Thyroid gland (tissue), 4 donors: ENCODE data around the gene LIPN. TPM values are rescaled to one million over a fixed set of nuclear protein-coding genes. Genes with fewer than 3 reads are reported as not detected.

Experiments
- DNase-seq, 2 donors: peaks; one replicate each; pipeline ENCODE4 v3.0.0-alpha.2; 2019
- H3K27ac ChIP-seq, 3 donors: fragments of 200-600 bp; sonication (generic); 1 replicate in 2 of 3; 2 replicates in 1 of 3; pipeline ENCODE4 v1.5.1; 2016 to 2019; ENCODE audit warnings: mild to moderate bottlenecking in 1 of 3, moderate library complexity in 1 of 3
- H3K27me3 ChIP-seq: fragments of 200-600 bp; sonication (generic); one replicate; pipeline ENCODE4 v1.5.1; 2019
- H3K36me3 ChIP-seq, 2 donors: fragments of 200-600 bp; sonication (generic); one replicate each; pipeline ENCODE4 v1.5.1; 2016 to 2019
- H3K4me1 ChIP-seq, 2 donors: fragments of 200-600 bp; sonication (generic); one replicate each; pipeline ENCODE4 v1.5.1; 2017 to 2019
- H3K4me3 ChIP-seq, 3 donors: fragments of 200-600 bp; sonication (generic); replicated peaks in 1 of 3; 1 replicate in 2 of 3; 2 replicates in 1 of 3; pipeline ENCODE4 v1.5.1; 2016; ENCODE audit warnings: mild to moderate bottlenecking in 1 of 3
- H3K9me3 ChIP-seq: fragments of 200-600 bp; sonication (generic); one replicate; pipeline ENCODE4 v1.5.1; 2017
- CTCF ChIP-seq, 6 experiments: fragments of 200-600 bp in 3 of 6; fragments of 450-650 bp in 3 of 6; sonication (generic) in 3 of 6; IDR thresholded peaks; one replicate each; pipeline ENCODE4 v1.5.1; 2016 to 2019; ENCODE audit warnings: antibody characterized with exemption in 6 of 6, mild to moderate bottlenecking in 2 of 6, inconsistent platforms in 1 of 6, moderate library complexity in 1 of 6
- POLR2A ChIP-seq, 2 donors: fragments of 450-650 bp; IDR thresholded peaks; one replicate each; pipeline ENCODE4 v1.6.1; 2017; ENCODE audit warnings: antibody characterized with exemption in 2 of 2, mild to moderate bottlenecking in 2 of 2, moderate library complexity in 1 of 2
- WGBS, 2 donors: methylation state at CpG; one replicate each; pipeline ENCODE4 v1.1.5; 2017; 5-methylcytosine and 5-hydroxymethylcytosine counted together
- intact Hi-C: fragments of 100-400 bp; cut with DNase I; formaldehyde crosslinking; loops from one replicate; pipeline ENCODE4 v1.15.1; 2023
- total RNA-seq, 4 donors: library from RNA; depleted of rRNA; stranded (reverse); fragments of >200 nt; gene quantifications; one replicate each; pipeline ENCODE4 v1.2.3, GENCODE V29; 2016

Gene LIPN
- total RNA-seq, 4 donors from 2014 or later, result not detected

GRCh38 chr10:88742448-88742847, 17.4 kb upstream of the LIPN start:
- H3K27ac ChIP-seq, result no peak overlapping the region
- no peaks in the 10 kb centered on the region for H3K9me3 ChIP-seq

GRCh38 chr10:88744002-88744401, 15.8 kb upstream of the LIPN start:
- intact Hi-C loops, result no loop called here
- WGBS, 2 donors, result 59 to 70% methylated on average over 5 of the region's 5 CpGs
- DNase-seq, result no peak
- Histone ChIP-seq H3K4me3 (no peak overlapping the region), H3K27ac (no peak overlapping the region), H3K36me3 (no peaks in the 10 kb centered on the region), H3K9me3 (no peaks in the 10 kb centered on the region), H3K27me3 (no peaks in the 10 kb centered on the region), H3K4me1 (no peaks in the 10 kb centered on the region)
- no peak for TF ChIP-seq CTCF (IDR thresholded peaks at IDR 0.05)
- TF ChIP-seq POLR2A (IDR thresholded peaks at IDR 0.05), result no peak

More at GRCh38 chr10:88742448-88742847, 17.4 kb upstream of the LIPN start:
- Histone ChIP-seq H3K27me3 (no peaks in the 10 kb centered on the region), H3K4me1 (no peaks in the 10 kb centered on the region), H3K4me3 (no peak overlapping the region), H3K36me3 (no peaks in the 10 kb centered on the region)
- no peak for TF ChIP-seq CTCF (IDR thresholded peaks at IDR 0.05)
- TF ChIP-seq POLR2A (IDR thresholded peaks at IDR 0.05), result no peak
- no peak for DNase-seq
- 94 to 100% methylated on average over 1 of the region's 1 CpG for WGBS, 2 donors
- intact Hi-C loops, result no loop called here

GRCh38 chr10:88745633-88746032, 14.2 kb upstream of the LIPN start:
- Histone ChIP-seq H3K4me1 (no peaks in the 10 kb centered on the region), H3K27me3 (no peaks in the 10 kb centered on the region), H3K9me3 (no peaks in the 10 kb centered on the region), H3K36me3 (no peaks in the 10 kb centered on the region), H3K4me3 (no peak overlapping the region), H3K27ac (no peak overlapping the region)
- intact Hi-C loops, result no loop called here
- TF ChIP-seq CTCF (IDR thresholded peaks at IDR 0.05) (no peak), POLR2A (IDR thresholded peaks at IDR 0.05) (no peak)
- DNase-seq, result no peak
- WGBS, 2 donors, result 86 to 91% methylated on average over 1 of the region's 1 CpG

- H3K9me3 ChIP-seq, result no peaks in the 10 kb centered on the region
- intact Hi-C loops, result no loop called here
- no peaks in the 10 kb centered on the region for H3K27me3 ChIP-seq
- no peaks in the 10 kb centered on the region for H3K36me3 ChIP-seq
- no peak for DNase-seq
- H3K4me3 ChIP-seq, result no peak overlapping the region
- no peak overlapping the region for H3K27ac ChIP-seq
- TF ChIP-seq CTCF (IDR thresholded peaks at IDR 0.05), result no peak
- TF ChIP-seq POLR2A (IDR thresholded peaks at IDR 0.05), result no peak
- H3K4me1 ChIP-seq, result no peaks in the 10 kb centered on the region
These were observed 5.5 kb upstream of the LIPN start for GRCh38 chr10:88754287-88754686.

- no peak for DNase-seq
- Histone ChIP-seq H3K4me1 (no peaks in the 10 kb centered on the region), H3K9me3 (no peaks in the 10 kb centered on the region), H3K27ac (no peak overlapping the region), H3K27me3 (no peaks in the 10 kb centered on the region), H3K4me3 (no peak overlapping the region), H3K36me3 (no peaks in the 10 kb centered on the region)
- intact Hi-C loops, result no loop called here
- TF ChIP-seq POLR2A (IDR thresholded peaks at IDR 0.05), result no peak
- no peak for TF ChIP-seq CTCF (IDR thresholded peaks at IDR 0.05)
- 76 to 84% methylated on average over 3 of the region's 3 CpGs for WGBS, 2 donors
These were observed 4.1 kb upstream of the LIPN start for GRCh38 chr10:88755753-88756152.
